Heart left ventricle (tissue), 16 donors: ENCODE results near the gene GOLPH3L. TPM values are rescaled to one million over a fixed set of nuclear protein-coding genes. Genes with fewer than 3 reads are reported as not detected.

Source experiments
- ATAC-seq, 4 donors: fragments of 200-7000 bp; cut with Tn5 transposase; one replicate each; pipeline ENCODE4 v1.9.1; 2020 to 2022; ENCODE audit warnings: moderate library complexity in 4 of 4, mild to moderate bottlenecking in 3 of 4, moderate number of reproducible peaks in 1 of 4
- DNase-seq, 5 donors: peaks; one replicate each; pipeline ENCODE4 v3.0.0-alpha.2; 2020
- H3K27ac ChIP-seq, 12 donors: fragments of 200-600 bp; sonication (generic) in 4 of 12; one replicate each; pipeline versions ENCODE4 v1.5.0 to v1.8.0; 2016 to 2022; ENCODE audit warnings: mild to moderate bottlenecking in 2 of 12
- H3K27me3 ChIP-seq, 9 donors: fragments of 200-600 bp; sonication (generic) in 2 of 9; one replicate each; pipeline versions ENCODE4 v1.5.1 to v1.8.0; 2016 to 2022; ENCODE audit warnings: mild to moderate bottlenecking in 3 of 9
- H3K36me3 ChIP-seq, 9 donors: fragments of 200-600 bp; sonication (generic) in 2 of 9; one replicate each; pipeline versions ENCODE4 v1.5.0 to v1.8.0; 2018 to 2022; ENCODE audit warnings: mild to moderate bottlenecking in 2 of 9
- H3K4me1 ChIP-seq, 12 donors: fragments of 200-600 bp; sonication (generic) in 4 of 12; one replicate each; pipeline versions ENCODE4 v1.5.0 to v1.8.0; 2016 to 2022; ENCODE audit warnings: mild to moderate bottlenecking in 3 of 12
- H3K4me3 ChIP-seq, 12 donors: fragments of 200-600 bp; sonication (generic) in 4 of 12; one replicate each; pipeline versions ENCODE4 v1.5.0 to v1.8.0; 2017 to 2022; ENCODE audit warnings: mild to moderate bottlenecking in 9 of 12, moderate library complexity in 4 of 12
- H3K9me3 ChIP-seq, 12 donors: fragments of 200-600 bp; sonication (generic) in 4 of 12; one replicate each; pipeline versions ENCODE4 v1.5.0 to v1.8.0; 2016 to 2022; ENCODE audit warnings: mild to moderate bottlenecking in 1 of 12
- CTCF ChIP-seq, 12 donors: fragments of 200-600 bp; sonication (generic) in 4 of 12; IDR thresholded peaks; one replicate each; pipeline versions ENCODE4 v1.5.0 to v1.8.0; 2018 to 2022; ENCODE audit warnings: antibody characterized with exemption in 12 of 12, mild to moderate bottlenecking in 5 of 12
- POLR2A ChIP-seq, 2 donors: fragments of 450-650 bp; IDR thresholded peaks; one replicate each; pipeline ENCODE4 v1.6.1; 2017; ENCODE audit warnings: antibody characterized with exemption in 2 of 2, mild to moderate bottlenecking in 2 of 2, moderate library complexity in 2 of 2
- WGBS, 4 donors: extraction: QIAGEN DNeasy Blood & Tissue Kit in 2 of 4; methylation state at CpG; one replicate each; pipeline versions ENCODE4 v1.1.5 to v1.1.7; 2013 to 2018; 5-methylcytosine and 5-hydroxymethylcytosine counted together
- intact Hi-C, 10 donors: fragments of 100-400 bp; cut with DNase I; formaldehyde crosslinking; loops; one replicate each; pipeline versions ENCODE4 v1.11.1 to v1.14.2; 2022
- polyA plus RNA-seq, 2 donors: library from polyadenylated mRNA; stranded (reverse); fragments of 200-250 nt; gene quantifications; one replicate each; pipeline ENCODE4 v1.2.3, GENCODE V29; 2013
- total RNA-seq, 9 donors: library from RNA; depleted of rRNA in 2 of 9; stranded (reverse); fragments of >200 nt in 2 of 9; fragmentation: NEBNext Ultra II Directional in 3 of 9; extraction: Animal tissue kit (Norgen Biotek cat#: 25700) in 3 of 9; gene quantifications; one replicate each; pipeline versions ENCODE4 v1.1.0 to v1.2.4, GENCODE V29; 2016 to 2023
- donor health status: ischemic (EF 13 %, LVEDD 7.1; RV severe dilation, severe dysfunction).
- donor health status: healthy with polysubstance abuse.
- donor health status: DM: no; HTN: yes; CAD: no.
- donor health status: DM: no; HTN: no; CAD: no.
- donor health status: ischemic (EF 25% LVEDD 6.9; RV normal size, moderate dysfunction).
- donor health status: ischemic (EF 25% LVEDD 5.7; RV mildly dilated, moderate dysfunction).
- donor health status: healthy.
- donor health status: DM: yes; HTN: yes; CAD: no.
- donor health status: ischemic (EF 35%, LVEDD 5.7; RV mildly dilated, moderate dysfunction).
- donor health status: nonischemic (EF 11% LVEDD 7.7; RV severe dilation, severe dysfunction).
- donor health status: DM: yes; HTN: yes; CAD: no.
- donor health status: PGD.
- donor health status: ischemic (EF 29% LVEDD 5.4; RV normal size, mild dysfunction).
- donor health status: nonischemic (EF 23%, LVEDD 6.1; RV moderate dilation, normal function).

The GOLPH3L gene
- total and polyA plus RNA-seq, 11 donors, result 5.5 to 22.1 (median 14.4) TPM

GRCh38 chr1:150629115-150629928 is 67.6 kb downstream of the GOLPH3L start, which contains the start of gene ENSA:
Gene ENSA, minus strand, starts transcription at chr1:150629612. Its CDS starts 142 bp downstream, at chr1:150629470.
- Histone ChIP-seq H3K4me3 (peak within 1 kb of the TSS; percentile 15 to 85 (median 70)), H3K27ac (peak within 1 kb of the TSS; percentile 85 to 99 (median 96)), H3K4me1 (peaks cover 3 to 35% (median 21%) of the 10 kb centered on the region in 12 donors), H3K27me3 (no peaks in the 10 kb centered on the region), H3K36me3 (peaks cover 0 to 36% (median 32%) of the 10 kb centered on the region in 9 donors), H3K9me3 (no peaks in the 10 kb centered on the region)
- ATAC-seq, result peak; percentile 97 to 98 (median 97)
- DNase-seq, result peak; percentile 97 to 100 (median 98)
- intact Hi-C loops, result loop anchor here in 7 of 10 donors (2.0 to 10.0 kb wide), 6 partner anchors 52 to 167 kb away; partner anchors contain the start of genes GOLPH3L (in 1 of the 7), MCL1 (in 1 of the 7) and TARS2 (in 1 of the 7)
- TF ChIP-seq CTCF (IDR thresholded peaks at IDR 0.05), result no peak
- peak; percentile 82 to 85 for TF ChIP-seq POLR2A (IDR thresholded peaks at IDR 0.05)
- WGBS, 4 donors, result 0 to 1% (median 0%) methylated on average over 39 to 49 of the region's 49 CpGs

- Histone ChIP-seq H3K4me1 (peaks cover 3 to 35% (median 21%) of the 10 kb centered on the region in 12 donors), H3K27me3 (no peaks in the 10 kb centered on the region), H3K36me3 (peaks cover 0 to 42% (median 38%) of the 10 kb centered on the region in 9 donors), H3K4me3 (peak overlapping the region; percentile 15 to 85 (median 70)), H3K9me3 (no peaks in the 10 kb centered on the region), H3K27ac (peak overlapping the region in 11 of 12 donors; percentile 85 to 99 (median 97))
- no peak for TF ChIP-seq CTCF (IDR thresholded peaks at IDR 0.05)
- no peak for TF ChIP-seq POLR2A (IDR thresholded peaks at IDR 0.05)
- WGBS, 4 donors, result 0 to 2% (median 1%) methylated on average over 9 of the region's 9 CpGs
- ATAC-seq, result no peak
- intact Hi-C loops, result loop anchor here in 7 of 10 donors (2.0 to 10.0 kb wide), 6 partner anchors 51 to 166 kb away; partner anchors contain the start of genes GOLPH3L (in 1 of the 7), MCL1 (in 1 of the 7) and TARS2 (in 1 of the 7)
- no peak for DNase-seq
Observed at GRCh38 chr1:150628766-150629114, 68.2 kb downstream of the GOLPH3L start.

- intact Hi-C loops, result loop anchor here in 7 of 10 donors (2.0 to 10.0 kb wide), 6 partner anchors 51 to 166 kb away; partner anchors contain the start of genes GOLPH3L (in 1 of the 7), MCL1 (in 1 of the 7) and TARS2 (in 1 of the 7)
- peaks cover 4 to 39% (median 24%) of the 10 kb centered on the region in 12 donors for H3K4me1 ChIP-seq
- DNase-seq (no peak), ATAC-seq (no peak)
- no peaks in the 10 kb centered on the region for H3K27me3 ChIP-seq
- H3K36me3 ChIP-seq, result peaks cover 0 to 50% (median 46%) of the 10 kb centered on the region in 9 donors
- H3K4me3 ChIP-seq, result peak overlapping the region in 9 of 12 donors; percentile 54 to 85 (median 76)
- no peak for TF ChIP-seq CTCF (IDR thresholded peaks at IDR 0.05)
- TF ChIP-seq POLR2A (IDR thresholded peaks at IDR 0.05), result no peak
- H3K9me3 ChIP-seq, result no peaks in the 10 kb centered on the region
- WGBS, 4 donors, result 77 to 86% (median 83%) methylated on average over 5 of the region's 5 CpGs
- peak overlapping the region in 4 of 12 donors; percentile 96 to 99 (median 96) for H3K27ac ChIP-seq
Observed at GRCh38 chr1:150627826-150628410, 69.0 kb downstream of the GOLPH3L start.
